ENCODE measurements around the gene AXDND1. TPM values are rescaled to one million over a fixed set of nuclear protein-coding genes. Genes with fewer than 3 reads are reported as not detected.

The AXDND1 gene
- total and polyA plus RNA-seq, 9 of the 15 experiments (the other 6 are each of a cell fraction or from before 2014, with no cell fraction given): 0.03 to 0.13 (median 0.06) TPM; not detected in 5

- H2AFZ ChIP-seq (ENCODE audit: low read depth, low read length): no peak overlapping the region
- H3K79me2 ChIP-seq (ENCODE audit: control insufficient read depth, insufficient read depth, low read length): no peaks in the 10 kb centered on the region
- ChIA-PET CTCF (ENCODE audit: low intra/inter-chr PET ratio) (no interaction called here), POLR2A (interaction anchor here (1.0 kb wide), 1 partner anchor 11 kb away, joined by 3 read pairs; no protein-coding TSS in a partner anchor)
- no peak for DNase-seq (ENCODE audit: extremely low read depth in 1 of 4, low spot score in 3 of 4)
- no TSS peak for BruUV-seq (replicated peaks)
- no peaks in the 10 kb centered on the region for H3K9me1 ChIP-seq (ENCODE audit: control insufficient read depth, insufficient read depth, low read length)
- peak; percentile 60 for ATAC-seq
- H4K20me1 ChIP-seq (replicated peaks; ENCODE audit: control insufficient read depth, insufficient read depth, low read length): no peaks in the 10 kb centered on the region
- no peak overlapping the region for H3K27ac ChIP-seq (ENCODE audit: extremely low read depth, low read depth, low read length)
- 80% methylated on average over 2 of the region's 2 CpGs for WGBS (ENCODE audit: insufficient coverage, low coverage, missing lambda C conversion rate)
- H3K4me1 ChIP-seq (replicated peaks in 1 of 2; ENCODE audit: control insufficient read depth in 2 of 2, insufficient read depth in 2 of 2, low read length in 2 of 2): peaks cover 3 to 7% of the 10 kb centered on the region in 2 experiments; a peak in 3 of 5 replicates
- H3K36me3 ChIP-seq (ENCODE audit: control insufficient read depth, insufficient read depth, low read length): peaks cover 13% of the 10 kb centered on the region; the same call in 2 of the 3 replicates
- in situ Hi-C loops (cut with MboI): no loop called here
- FAIRE-seq: no peak
- H3K4me3 ChIP-seq: no peak overlapping the region
- intact Hi-C loops (cut with micrococcal nuclease): no loop called here
- H3K9ac ChIP-seq (ENCODE audit: insufficient read depth in 1 of 2, low read depth in 2 of 2, low read length in 2 of 2): no peak overlapping the region
- H3K27me3 ChIP-seq (ENCODE audit: control insufficient read depth in 2 of 2, insufficient read depth in 2 of 2, low read length in 2 of 2): no peaks in the 10 kb centered on the region
- H3K9me3 ChIP-seq (replicated peaks; ENCODE audit: control insufficient read depth, insufficient read depth, low read depth, low read length): no peaks in the 10 kb centered on the region
- H3K4me2 ChIP-seq (ENCODE audit: insufficient read depth, low read length): no peak overlapping the region
- TF ChIP-seq PTRF (tag; IDR thresholded peaks at IDR 0.05) (no peak), ZNF232 (CRISPR knock-in tag; IDR thresholded peaks at IDR 0.05) (no peak), CTCF (IDR thresholded peaks at IDR 0.05 in 2 of 3, conservative IDR thresholded peaks at IDR 0.05 in 1 of 3; ENCODE audit: insufficient read depth in 2 of 3, low read depth in 1 of 3, low read length in 3 of 3) (no peak), PCBP2 (IDR thresholded peaks at IDR 0.05; ENCODE audit: low read depth, low read length, poor library complexity, severe bottlenecking) (no peak), ETV5 (CRISPR knock-in tag; IDR thresholded peaks at IDR 0.05; ENCODE audit: low read depth) (no peak), ZBTB1 (CRISPR knock-in tag; IDR thresholded peaks at IDR 0.05; ENCODE audit: borderline replicate concordance, low read depth) (no peak), TCF15 (CRISPR knock-in tag; IDR thresholded peaks at IDR 0.05) (no peak), ZNF263 (CRISPR knock-in tag; IDR thresholded peaks at IDR 0.05; ENCODE audit: borderline replicate concordance) (no peak)
- TF ChIP-seq, protein P1, sequence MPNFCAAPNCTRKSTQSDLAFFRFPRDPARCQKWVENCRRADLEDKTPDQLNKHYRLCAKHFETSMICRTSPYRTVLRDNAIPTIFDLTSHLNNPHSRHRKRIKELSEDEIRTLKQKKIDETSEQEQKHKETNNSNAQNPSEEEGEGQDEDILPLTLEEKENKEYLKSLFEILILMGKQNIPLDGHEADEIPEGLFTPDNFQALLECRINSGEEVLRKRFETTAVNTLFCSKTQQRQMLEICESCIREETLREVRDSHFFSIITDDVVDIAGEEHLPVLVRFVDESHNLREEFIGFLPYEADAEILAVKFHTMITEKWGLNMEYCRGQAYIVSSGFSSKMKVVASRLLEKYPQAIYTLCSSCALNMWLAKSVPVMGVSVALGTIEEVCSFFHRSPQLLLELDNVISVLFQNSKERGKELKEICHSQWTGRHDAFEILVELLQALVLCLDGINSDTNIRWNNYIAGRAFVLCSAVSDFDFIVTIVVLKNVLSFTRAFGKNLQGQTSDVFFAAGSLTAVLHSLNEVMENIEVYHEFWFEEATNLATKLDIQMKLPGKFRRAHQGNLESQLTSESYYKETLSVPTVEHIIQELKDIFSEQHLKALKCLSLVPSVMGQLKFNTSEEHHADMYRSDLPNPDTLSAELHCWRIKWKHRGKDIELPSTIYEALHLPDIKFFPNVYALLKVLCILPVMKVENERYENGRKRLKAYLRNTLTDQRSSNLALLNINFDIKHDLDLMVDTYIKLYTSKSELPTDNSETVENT (CRISPR knock-in tag; IDR thresholded peaks at IDR 0.05): no peak
- TF ChIP-seq, protein P2, sequence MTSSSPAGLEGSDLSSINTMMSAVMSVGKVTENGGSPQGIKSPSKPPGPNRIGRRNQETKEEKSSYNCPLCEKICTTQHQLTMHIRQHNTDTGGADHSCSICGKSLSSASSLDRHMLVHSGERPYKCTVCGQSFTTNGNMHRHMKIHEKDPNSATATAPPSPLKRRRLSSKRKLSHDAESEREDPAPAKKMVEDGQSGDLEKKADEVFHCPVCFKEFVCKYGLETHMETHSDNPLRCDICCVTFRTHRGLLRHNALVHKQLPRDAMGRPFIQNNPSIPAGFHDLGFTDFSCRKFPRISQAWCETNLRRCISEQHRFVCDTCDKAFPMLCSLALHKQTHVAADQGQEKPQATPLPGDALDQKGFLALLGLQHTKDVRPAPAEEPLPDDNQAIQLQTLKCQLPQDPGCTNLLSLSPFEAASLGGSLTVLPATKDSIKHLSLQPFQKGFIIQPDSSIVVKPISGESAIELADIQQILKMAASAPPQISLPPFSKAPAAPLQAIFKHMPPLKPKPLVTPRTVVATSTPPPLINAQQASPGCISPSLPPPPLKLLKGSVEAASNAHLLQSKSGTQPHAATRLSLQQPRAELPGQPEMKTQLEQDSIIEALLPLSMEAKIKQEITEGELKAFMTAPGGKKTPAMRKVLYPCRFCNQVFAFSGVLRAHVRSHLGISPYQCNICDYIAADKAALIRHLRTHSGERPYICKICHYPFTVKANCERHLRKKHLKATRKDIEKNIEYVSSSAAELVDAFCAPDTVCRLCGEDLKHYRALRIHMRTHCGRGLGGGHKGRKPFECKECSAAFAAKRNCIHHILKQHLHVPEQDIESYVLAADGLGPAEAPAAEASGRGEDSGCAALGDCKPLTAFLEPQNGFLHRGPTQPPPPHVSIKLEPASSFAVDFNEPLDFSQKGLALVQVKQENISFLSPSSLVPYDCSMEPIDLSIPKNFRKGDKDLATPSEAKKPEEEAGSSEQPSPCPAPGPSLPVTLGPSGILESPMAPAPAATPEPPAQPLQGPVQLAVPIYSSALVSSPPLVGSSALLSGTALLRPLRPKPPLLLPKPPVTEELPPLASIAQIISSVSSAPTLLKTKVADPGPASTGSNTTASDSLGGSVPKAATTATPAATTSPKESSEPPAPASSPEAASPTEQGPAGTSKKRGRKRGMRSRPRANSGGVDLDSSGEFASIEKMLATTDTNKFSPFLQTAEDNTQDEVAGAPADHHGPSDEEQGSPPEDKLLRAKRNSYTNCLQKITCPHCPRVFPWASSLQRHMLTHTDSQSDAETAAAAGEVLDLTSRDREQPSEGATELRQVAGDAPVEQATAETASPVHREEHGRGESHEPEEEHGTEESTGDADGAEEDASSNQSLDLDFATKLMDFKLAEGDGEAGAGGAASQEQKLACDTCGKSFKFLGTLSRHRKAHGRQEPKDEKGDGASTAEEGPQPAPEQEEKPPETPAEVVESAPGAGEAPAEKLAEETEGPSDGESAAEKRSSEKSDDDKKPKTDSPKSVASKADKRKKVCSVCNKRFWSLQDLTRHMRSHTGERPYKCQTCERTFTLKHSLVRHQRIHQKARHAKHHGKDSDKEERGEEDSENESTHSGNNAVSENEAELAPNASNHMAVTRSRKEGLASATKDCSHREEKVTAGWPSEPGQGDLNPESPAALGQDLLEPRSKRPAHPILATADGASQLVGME (CRISPR knock-in tag; IDR thresholded peaks at IDR 0.05): no peak
Measured at GRCh38 chr1:179337288-179337687, 28.5 kb upstream of the AXDND1 start.

Data from K562 (cell line).